GM10248 (cell line): Measurements from ENCODE around the gene ZNF346.
A peak's percentile ranks its signal among the peaks of the same experiment; 100 is the strongest.

ENCODE experiments used
- CTCF ChIA-PET: fragments of 300-600 bp; sonication (Branson Sonifier 250); formaldehyde crosslinking; extraction: SDS; loops from one replicate; lab custom pipeline; 2021; ENCODE audit warnings: antibody characterized with exemption; lab: Yijun Ruan, JAX
- POLR2A ChIA-PET: fragments of 350-650 bp; sonication (Branson Sonifier 250); formaldehyde crosslinking; extraction: SDS; loops from one replicate; lab custom pipeline; 2020; ENCODE audit warnings: antibody characterized with exemption; lab: Yijun Ruan, JAX
- DNase-seq: peaks from one replicate; pipeline ENCODE4 v3.0.0; 2012; ENCODE audit errors: extremely low spot score
- TF ChIP-seq, protein P1 (sequence below): IDR thresholded peaks from 2 replicates; pipeline ENCODE4 v1.5.1; 2012; ENCODE audit warnings: mild to moderate bottlenecking, low read depth; ENCODE audit errors: extremely low read depth, missing control alignments, control extremely low read depth

ZNF346 gene

GRCh38 chr5:177067503-177067902, 45.0 kb downstream of the ZNF346 start:
- ChIA-PET CTCF (interaction anchor here (0.9 to 10.3 kb wide), 6 partner anchors 9 to 44 kb away, joined by 3 to 112 read pairs (median 4); partner anchors contain the start of gene FGFR4), POLR2A (no interaction called here)
- TF ChIP-seq, protein P1, sequence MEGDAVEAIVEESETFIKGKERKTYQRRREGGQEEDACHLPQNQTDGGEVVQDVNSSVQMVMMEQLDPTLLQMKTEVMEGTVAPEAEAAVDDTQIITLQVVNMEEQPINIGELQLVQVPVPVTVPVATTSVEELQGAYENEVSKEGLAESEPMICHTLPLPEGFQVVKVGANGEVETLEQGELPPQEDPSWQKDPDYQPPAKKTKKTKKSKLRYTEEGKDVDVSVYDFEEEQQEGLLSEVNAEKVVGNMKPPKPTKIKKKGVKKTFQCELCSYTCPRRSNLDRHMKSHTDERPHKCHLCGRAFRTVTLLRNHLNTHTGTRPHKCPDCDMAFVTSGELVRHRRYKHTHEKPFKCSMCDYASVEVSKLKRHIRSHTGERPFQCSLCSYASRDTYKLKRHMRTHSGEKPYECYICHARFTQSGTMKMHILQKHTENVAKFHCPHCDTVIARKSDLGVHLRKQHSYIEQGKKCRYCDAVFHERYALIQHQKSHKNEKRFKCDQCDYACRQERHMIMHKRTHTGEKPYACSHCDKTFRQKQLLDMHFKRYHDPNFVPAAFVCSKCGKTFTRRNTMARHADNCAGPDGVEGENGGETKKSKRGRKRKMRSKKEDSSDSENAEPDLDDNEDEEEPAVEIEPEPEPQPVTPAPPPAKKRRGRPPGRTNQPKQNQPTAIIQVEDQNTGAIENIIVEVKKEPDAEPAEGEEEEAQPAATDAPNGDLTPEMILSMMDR, result no peak
- no peak for DNase-seq

GRCh38 chr5:177070536-177071191, 48.2 kb downstream of the ZNF346 start:
- ChIA-PET CTCF (interaction anchor here (1.0 to 10.3 kb wide), 21 partner anchors 11 to 412 kb away, joined by 3 to 112 read pairs (median 6); partner anchors contain the start of genes FGFR4 and UIMC1), POLR2A (no interaction called here)
- DNase-seq, result peak; percentile 42
- TF ChIP-seq, protein P1, result no peak

- peak; percentile 75 for DNase-seq
- TF ChIP-seq, protein P1, result peak; percentile 88
- CTCF ChIA-PET, result interaction anchor here (0.6 to 10.3 kb wide), 47 partner anchors 7 to 704 kb away, joined by 3 to 112 read pairs (median 4); partner anchors contain the start of genes FGFR4 and UIMC1
- POLR2A ChIA-PET, result no interaction called here
These were observed 49.3 kb downstream of the ZNF346 start for GRCh38 chr5:177071666-177072385.

GRCh38 chr5:177077335-177077734, 54.8 kb downstream of the ZNF346 start:
- TF ChIP-seq, protein P1, result no peak
- DNase-seq, result no peak
- CTCF ChIA-PET, result interaction anchor here (1.0 to 2.9 kb wide), 2 partner anchors 10 to 36 kb away, joined by 3 to 13 read pairs; no protein-coding TSS in a partner anchor
- POLR2A ChIA-PET, result no interaction called here

DNA sequence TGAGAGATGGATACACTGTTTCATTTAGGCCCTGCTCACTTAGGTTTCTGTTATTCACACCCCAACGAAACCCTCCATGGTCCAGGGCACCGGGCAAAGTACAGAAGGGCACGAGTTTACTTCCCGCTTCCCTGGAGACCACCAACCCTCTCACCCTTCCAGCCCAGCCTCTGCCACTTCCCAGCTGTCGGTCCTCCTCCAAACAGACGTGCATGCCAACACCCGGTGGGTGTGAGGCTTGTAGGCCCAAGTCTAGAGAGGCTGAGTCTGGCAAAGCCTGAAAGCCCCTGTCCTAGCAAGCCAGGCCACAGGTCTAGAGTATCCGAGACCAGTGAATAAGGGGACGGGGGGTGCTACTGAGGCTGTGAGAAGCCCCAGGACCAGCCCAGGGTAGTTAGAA, 57.1 kb downstream of the ZNF346 start:
- TF ChIP-seq, protein P1, result no peak
- ChIA-PET CTCF (interaction anchor here (2.9 to 4.0 kb wide), 2 partner anchors 9 to 33 kb away, joined by 13 to 39 read pairs; no protein-coding TSS in a partner anchor), POLR2A (no interaction called here)
- no peak for DNase-seq

GRCh38 chr5:177080265-177080664, 57.8 kb downstream of the ZNF346 start:
- ChIA-PET CTCF (interaction anchor here (4.0 kb wide), 1 partner anchor 10 kb away, joined by 39 read pairs; no protein-coding TSS in a partner anchor), POLR2A (no interaction called here)
- no peak for DNase-seq
- TF ChIP-seq, protein P1, result no peak
